Measurements from ENCODE around the gene ZNF514.

ZNF514 gene

DNA sequence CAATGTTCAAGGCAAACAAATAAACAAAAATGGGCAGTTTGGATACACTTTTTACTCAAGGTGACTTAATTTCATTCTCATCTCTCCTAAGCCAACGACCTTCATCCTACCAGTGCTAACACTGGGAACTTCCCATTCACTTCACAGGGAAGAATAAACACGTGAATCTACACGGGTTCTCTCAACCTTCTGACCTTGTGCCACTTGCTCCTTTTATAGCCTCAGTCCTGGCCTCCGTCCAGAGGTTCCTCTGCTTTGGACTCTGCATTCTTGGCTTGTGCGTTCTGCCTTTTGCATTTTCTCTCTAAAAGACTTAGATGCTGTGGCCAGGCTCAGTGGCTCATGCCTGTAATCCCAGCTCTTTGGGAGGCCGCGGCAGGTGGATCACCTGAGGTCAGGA lies 19.8 kb upstream of the ZNF514 start:
- H3K27ac ChIP-seq (ENCODE audit: low read length) = no peak overlapping the region
- H3K27me3 ChIP-seq (ENCODE audit: control insufficient read depth, insufficient read depth, low read length) = no peaks in the 10 kb centered on the region
- H3K36me3 ChIP-seq (ENCODE audit: control insufficient read depth, insufficient read depth, low read length) = peaks cover 4% of the 10 kb centered on the region; the same call in 1 of the 2 replicates
- H3K4me1 ChIP-seq (ENCODE audit: control insufficient read depth, insufficient read depth, low read length) = no peaks in the 10 kb centered on the region
- no peaks in the 10 kb centered on the region for H3K9me3 ChIP-seq (ENCODE audit: control insufficient read depth, insufficient read depth, low read length)
- no peak for DNase-seq (ENCODE audit: low read depth, low spot score)
- WGBS (ENCODE audit: insufficient coverage, insufficient read length) = no CpG with 5 or more reads among the region's 7 CpGs
- H3K4me3 ChIP-seq (ENCODE audit: low read length) = no peak overlapping the region

DNA sequence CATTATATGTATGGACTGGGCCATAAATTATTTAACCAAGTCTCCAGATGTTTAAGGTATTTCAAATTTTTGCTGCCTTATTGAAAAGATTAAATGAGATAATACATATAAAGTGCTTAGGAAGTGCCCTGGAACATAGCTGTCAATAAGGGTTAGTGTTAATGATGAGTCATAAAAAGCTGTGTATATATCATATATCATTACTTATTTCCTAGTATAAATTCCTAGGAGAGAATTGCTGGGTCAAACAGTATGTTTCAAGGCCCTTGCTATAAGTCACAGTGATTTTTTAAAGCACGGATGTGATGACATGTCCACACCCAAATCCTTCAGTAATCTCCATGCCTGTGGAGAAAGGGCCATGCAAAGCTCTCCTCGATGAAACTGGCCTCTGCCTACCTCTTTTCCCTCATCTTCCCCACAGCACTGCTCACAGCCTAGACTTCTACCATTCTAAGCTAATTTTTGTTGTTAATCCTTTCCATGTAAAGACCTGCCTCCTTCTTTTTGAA lies 14.4 kb upstream of the ZNF514 start:
- Histone ChIP-seq H3K4me1 (ENCODE audit: control insufficient read depth, insufficient read depth, low read length) (no peaks in the 10 kb centered on the region), H3K27me3 (ENCODE audit: control insufficient read depth, insufficient read depth, low read length) (no peaks in the 10 kb centered on the region), H3K4me3 (ENCODE audit: low read length) (no peak overlapping the region), H3K9me3 (ENCODE audit: control insufficient read depth, insufficient read depth, low read length) (no peaks in the 10 kb centered on the region), H3K27ac (ENCODE audit: low read length) (no peak overlapping the region), H3K36me3 (ENCODE audit: control insufficient read depth, insufficient read depth, low read length) (no peaks in the 10 kb centered on the region; the same call in 1 of the 2 replicates)
- WGBS (ENCODE audit: insufficient coverage, insufficient read length) = no CpG with 5 or more reads among the region's 2 CpGs
- no peak for DNase-seq (ENCODE audit: low read depth, low spot score)

- no CpG with 5 or more reads among the region's 7 CpGs for WGBS (ENCODE audit: insufficient coverage, insufficient read length)
- H3K9me3 ChIP-seq (ENCODE audit: control insufficient read depth, insufficient read depth, low read length) = no peaks in the 10 kb centered on the region
- H3K4me3 ChIP-seq (ENCODE audit: low read length) = no peak overlapping the region
- H3K4me1 ChIP-seq (ENCODE audit: control insufficient read depth, insufficient read depth, low read length) = no peaks in the 10 kb centered on the region
- H3K36me3 ChIP-seq (ENCODE audit: control insufficient read depth, insufficient read depth, low read length) = no peaks in the 10 kb centered on the region
- no peak for DNase-seq (ENCODE audit: low read depth, low spot score)
- no peaks in the 10 kb centered on the region for H3K27me3 ChIP-seq (ENCODE audit: control insufficient read depth, insufficient read depth, low read length)
- H3K27ac ChIP-seq (ENCODE audit: low read length) = no peak overlapping the region
Measured at GRCh38 chr2:95171902-95172301, 12.3 kb upstream of the ZNF514 start.

DNA sequence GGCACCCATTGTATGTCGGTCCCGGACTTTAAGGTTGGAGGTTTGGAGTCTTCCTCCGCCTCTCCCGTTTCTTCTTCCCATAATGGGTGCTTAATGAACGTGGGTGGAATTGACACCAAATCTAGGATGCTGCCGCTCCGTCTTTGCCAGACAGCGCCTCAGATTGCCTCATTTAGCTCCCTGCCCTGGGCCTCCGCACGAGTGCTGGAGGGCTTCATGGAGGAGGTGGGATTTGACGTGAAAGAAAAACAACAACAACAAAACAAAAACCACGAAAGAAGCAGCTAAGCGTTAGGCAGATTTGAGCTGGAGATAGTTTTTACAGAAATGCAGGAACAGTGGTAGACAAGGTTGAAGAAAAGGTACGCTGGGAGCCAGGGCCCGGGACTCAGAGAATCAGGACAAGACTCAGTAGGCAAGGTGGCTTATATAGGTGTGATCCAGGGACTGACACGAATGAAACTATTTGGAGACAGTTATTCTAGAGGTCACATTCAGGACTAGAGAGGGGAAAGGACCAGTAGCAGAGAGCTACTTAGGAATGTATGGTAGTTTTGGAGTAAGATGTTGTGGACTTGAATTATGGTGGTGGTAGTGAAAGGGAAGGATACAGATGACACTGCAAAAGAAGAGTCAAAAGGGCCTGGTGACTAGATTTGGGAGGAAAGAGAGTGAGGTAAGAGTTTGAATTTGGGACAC lies 6.6 kb upstream of the ZNF514 start:
- no peak for DNase-seq (ENCODE audit: low read depth, low spot score)
- Histone ChIP-seq H3K27ac (ENCODE audit: low read length) (no peak overlapping the region), H3K4me3 (ENCODE audit: low read length) (peak overlapping the region; percentile 82; the same call in 1 of the 2 replicates), H3K27me3 (ENCODE audit: control insufficient read depth, insufficient read depth, low read length) (no peaks in the 10 kb centered on the region), H3K36me3 (ENCODE audit: control insufficient read depth, insufficient read depth, low read length) (no peaks in the 10 kb centered on the region), H3K9me3 (ENCODE audit: control insufficient read depth, insufficient read depth, low read length) (no peaks in the 10 kb centered on the region), H3K4me1 (ENCODE audit: control insufficient read depth, insufficient read depth, low read length) (no peaks in the 10 kb centered on the region)
- WGBS (ENCODE audit: insufficient coverage, insufficient read length) = no CpG with 5 or more reads among the region's 16 CpGs

GRCh38 chr2:95165371-95166064 lies 5.9 kb upstream of the ZNF514 start, which contains the start of gene ZNF2:
Gene ZNF2 (plus strand): TSS chr2:95165809. CDS start chr2:95176227, 10,418 bp downstream.
- WGBS (ENCODE audit: insufficient coverage, insufficient read length) = no CpG with 5 or more reads among the region's 56 CpGs
- no peaks in the 10 kb centered on the region for H3K9me3 ChIP-seq (ENCODE audit: control insufficient read depth, insufficient read depth, low read length)
- H3K36me3 ChIP-seq (ENCODE audit: control insufficient read depth, insufficient read depth, low read length) = no peaks in the 10 kb centered on the region
- H3K4me3 ChIP-seq (ENCODE audit: low read length) = peak within 1 kb of the TSS; percentile 82
- no peaks in the 10 kb centered on the region for H3K4me1 ChIP-seq (ENCODE audit: control insufficient read depth, insufficient read depth, low read length)
- H3K27me3 ChIP-seq (ENCODE audit: control insufficient read depth, insufficient read depth, low read length) = no peaks in the 10 kb centered on the region
- peak; percentile 92 for DNase-seq (ENCODE audit: low read depth, low spot score)
- no peak within 1 kb of the TSS for H3K27ac ChIP-seq (ENCODE audit: low read length)

- Histone ChIP-seq H3K27ac (ENCODE audit: low read length) (no peak overlapping the region), H3K9me3 (ENCODE audit: control insufficient read depth, insufficient read depth, low read length) (no peaks in the 10 kb centered on the region), H3K4me3 (ENCODE audit: low read length) (peak overlapping the region; percentile 82), H3K36me3 (ENCODE audit: control insufficient read depth, insufficient read depth, low read length) (no peaks in the 10 kb centered on the region), H3K27me3 (ENCODE audit: control insufficient read depth, insufficient read depth, low read length) (no peaks in the 10 kb centered on the region), H3K4me1 (ENCODE audit: control insufficient read depth, insufficient read depth, low read length) (no peaks in the 10 kb centered on the region; the same call in 1 of the 2 replicates)
- DNase-seq (ENCODE audit: low read depth, low spot score) = no peak
- no CpG with 5 or more reads among the region's 9 CpGs for whole genome bisulfite sequencing (ENCODE audit: insufficient coverage, insufficient read length)
Measured at GRCh38 chr2:95165030-95165370, 5.4 kb upstream of the ZNF514 start.

- Histone ChIP-seq H3K4me3 (ENCODE audit: low read length) (peak overlapping the region; percentile 61; the same call in 1 of the 2 replicates), H3K36me3 (ENCODE audit: control insufficient read depth, insufficient read depth, low read length) (no peaks in the 10 kb centered on the region), H3K4me1 (ENCODE audit: control insufficient read depth, insufficient read depth, low read length) (no peaks in the 10 kb centered on the region; the same call in 1 of the 2 replicates), H3K27me3 (ENCODE audit: control insufficient read depth, insufficient read depth, low read length) (no peaks in the 10 kb centered on the region; the same call in none of the 2 replicates), H3K27ac (ENCODE audit: low read length) (no peak overlapping the region), H3K9me3 (ENCODE audit: control insufficient read depth, insufficient read depth, low read length) (peaks cover under 1% of the 10 kb centered on the region; the same call in 1 of the 2 replicates)
- no CpG with 5 or more reads among the region's 58 CpGs for WGBS (ENCODE audit: insufficient coverage, insufficient read length)
- no peak for DNase-seq (ENCODE audit: low read depth, low spot score)
Measured at GRCh38 chr2:95158891-95159619, 593 bp downstream of the ZNF514 start.

DNA sequence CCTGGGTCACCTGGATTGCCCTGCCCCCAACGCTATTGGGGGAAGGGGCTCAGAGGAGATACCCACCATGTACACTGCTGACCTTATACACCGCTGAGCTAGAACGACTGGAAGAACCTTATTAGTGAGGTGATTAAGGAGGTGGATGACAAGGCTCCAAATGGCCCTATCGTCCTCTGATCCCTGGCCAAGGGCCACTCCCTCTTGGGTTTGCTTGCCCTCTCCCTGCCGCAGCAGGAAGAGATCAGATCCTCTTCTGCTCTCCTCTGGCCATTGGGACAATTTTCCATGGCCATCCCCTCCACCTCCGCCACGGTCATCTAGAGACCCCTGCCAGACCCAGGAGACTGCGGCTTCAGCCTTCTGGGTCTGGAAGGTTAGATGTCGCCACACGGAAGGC lies 1.2 kb downstream of the ZNF514 start:
- Histone ChIP-seq H3K4me1 (ENCODE audit: control insufficient read depth, insufficient read depth, low read length) (no peaks in the 10 kb centered on the region; the same call in 1 of the 2 replicates), H3K4me3 (ENCODE audit: low read length) (no peak overlapping the region; the same call in 1 of the 2 replicates), H3K9me3 (ENCODE audit: control insufficient read depth, insufficient read depth, low read length) (peaks cover 1% of the 10 kb centered on the region; the same call in 1 of the 2 replicates), H3K36me3 (ENCODE audit: control insufficient read depth, insufficient read depth, low read length) (no peaks in the 10 kb centered on the region), H3K27me3 (ENCODE audit: control insufficient read depth, insufficient read depth, low read length) (no peaks in the 10 kb centered on the region; the same call in none of the 2 replicates), H3K27ac (ENCODE audit: low read length) (no peak overlapping the region)
- DNase-seq (ENCODE audit: low read depth, low spot score) = no peak
- WGBS (ENCODE audit: insufficient coverage, insufficient read length) = no CpG with 5 or more reads among the region's 10 CpGs

- no CpG with 5 or more reads among the region's 6 CpGs for WGBS (ENCODE audit: insufficient coverage, insufficient read length)
- Histone ChIP-seq H3K27me3 (ENCODE audit: control insufficient read depth, insufficient read depth, low read length) (no peaks in the 10 kb centered on the region), H3K9me3 (ENCODE audit: control insufficient read depth, insufficient read depth, low read length) (peaks cover 10% of the 10 kb centered on the region), H3K27ac (ENCODE audit: low read length) (no peak overlapping the region), H3K4me3 (ENCODE audit: low read length) (no peak overlapping the region), H3K4me1 (ENCODE audit: control insufficient read depth, insufficient read depth, low read length) (no peaks in the 10 kb centered on the region), H3K36me3 (ENCODE audit: control insufficient read depth, insufficient read depth, low read length) (no peaks in the 10 kb centered on the region; the same call in 1 of the 2 replicates)
- DNase-seq (ENCODE audit: low read depth, low spot score) = no peak
Measured at GRCh38 chr2:95149397-95149984, 10.2 kb downstream of the ZNF514 start.

- no peak overlapping the region for H3K27ac ChIP-seq (ENCODE audit: low read length)
- H3K36me3 ChIP-seq (ENCODE audit: control insufficient read depth, insufficient read depth, low read length) = no peaks in the 10 kb centered on the region
- no peak overlapping the region for H3K4me3 ChIP-seq (ENCODE audit: low read length)
- WGBS (ENCODE audit: insufficient coverage, insufficient read length) = no CpG with 5 or more reads among the region's 2 CpGs
- no peak for DNase-seq (ENCODE audit: low read depth, low spot score)
- H3K9me3 ChIP-seq (ENCODE audit: control insufficient read depth, insufficient read depth, low read length) = peaks cover 8% of the 10 kb centered on the region
- H3K4me1 ChIP-seq (ENCODE audit: control insufficient read depth, insufficient read depth, low read length) = no peaks in the 10 kb centered on the region
- no peaks in the 10 kb centered on the region for H3K27me3 ChIP-seq (ENCODE audit: control insufficient read depth, insufficient read depth, low read length)
Measured at GRCh38 chr2:95143838-95144237, 15.8 kb downstream of the ZNF514 start.
